GM19463 (cell line): Measurements from ENCODE around the gene HBB.

Source experiments
- ATAC-seq: cut with Tn5 transposase; IDR thresholded peaks from one replicate; pipeline ENCODE4 v1.9.1; 2021; ENCODE audit warnings: mild to moderate bottlenecking, moderate library complexity; ENCODE audit not compliant: unreplicated experiment

HBB gene

DNA sequence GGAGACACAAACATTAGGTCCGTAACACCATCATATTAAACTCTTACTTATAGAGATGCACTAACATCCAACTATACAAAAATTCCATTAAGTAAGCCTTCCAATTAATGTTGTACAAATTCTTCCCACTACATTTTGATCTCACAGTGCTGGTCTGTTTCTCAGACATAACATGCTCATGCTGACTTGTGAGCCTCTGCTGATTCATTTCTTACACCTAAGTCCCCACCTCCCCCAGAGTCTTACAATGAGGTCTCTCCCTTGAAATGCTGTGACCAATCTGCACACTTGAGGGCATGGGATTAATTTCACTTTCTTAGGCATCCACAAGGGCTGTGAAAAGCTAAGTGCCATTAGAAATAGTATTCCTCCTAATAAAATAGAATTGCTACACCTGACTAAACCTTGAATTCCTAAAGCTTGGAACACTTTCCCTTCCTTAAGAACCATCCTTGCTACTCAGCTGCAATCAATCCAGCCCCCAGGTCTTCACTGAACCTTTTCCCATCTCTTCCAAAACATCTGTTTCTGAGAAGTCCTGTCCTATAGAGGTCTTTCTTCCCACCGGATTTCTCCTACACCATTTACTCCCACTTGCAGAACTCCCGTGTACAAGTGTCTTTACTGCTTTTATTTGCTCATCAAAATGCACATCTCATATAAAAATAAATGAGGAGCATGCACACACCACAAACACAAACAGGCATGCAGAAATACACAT, 20.8 kb upstream of the HBB start:
- no peak for ATAC-seq

DNA sequence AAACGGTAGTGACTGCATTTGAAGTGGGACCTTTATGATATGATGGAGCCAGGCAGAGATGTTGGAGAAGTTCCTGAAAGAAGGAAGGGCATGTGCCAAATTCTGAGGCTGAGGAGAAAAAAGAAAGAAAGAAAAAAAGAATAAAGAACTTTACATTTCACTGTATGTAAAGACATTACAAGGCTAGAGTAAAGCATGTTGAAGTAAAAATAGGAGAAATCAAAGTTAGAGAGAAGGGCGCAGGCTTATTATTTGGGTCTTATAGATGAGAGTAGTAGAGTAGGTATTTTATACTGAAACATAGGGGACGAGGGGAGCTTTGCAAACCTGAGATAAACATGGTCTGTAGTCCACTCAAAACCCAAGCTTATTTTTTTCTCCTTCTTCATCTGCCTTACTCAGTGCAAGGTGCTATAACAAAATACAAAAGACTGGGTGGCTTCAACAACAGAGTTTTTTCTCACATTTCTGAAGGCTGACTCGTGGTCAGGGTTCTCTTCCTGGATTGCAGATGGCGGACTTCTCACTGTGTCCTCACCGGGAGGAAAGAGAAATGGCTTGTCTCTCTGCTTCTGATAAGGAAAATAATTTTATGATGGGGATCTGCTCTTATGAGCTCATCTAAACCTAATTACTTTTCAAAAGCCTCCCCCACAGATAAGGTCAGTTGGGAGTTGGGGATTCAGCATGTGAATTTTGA, 20.1 kb upstream of the HBB start:
- ATAC-seq, result no peak

DNA sequence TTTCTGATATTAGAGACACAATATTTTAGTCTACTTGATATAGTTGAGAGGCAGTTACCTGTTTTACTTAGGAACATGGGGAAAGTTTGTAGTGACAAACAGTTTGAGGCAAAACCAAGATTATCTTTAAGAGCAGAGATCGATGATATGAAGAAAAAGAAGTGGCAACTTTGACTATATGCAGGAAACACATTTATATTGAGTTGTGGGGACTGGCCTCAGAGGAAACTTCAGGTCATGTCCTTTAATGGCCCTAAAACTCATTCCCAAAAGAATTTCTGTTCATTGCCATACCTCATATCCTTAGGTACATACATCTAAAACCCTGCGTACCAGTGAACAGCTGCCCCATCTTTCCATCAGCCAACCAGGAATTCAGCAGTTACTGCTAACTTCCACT, 18.3 kb upstream of the HBB start:
- no peak for ATAC-seq

DNA sequence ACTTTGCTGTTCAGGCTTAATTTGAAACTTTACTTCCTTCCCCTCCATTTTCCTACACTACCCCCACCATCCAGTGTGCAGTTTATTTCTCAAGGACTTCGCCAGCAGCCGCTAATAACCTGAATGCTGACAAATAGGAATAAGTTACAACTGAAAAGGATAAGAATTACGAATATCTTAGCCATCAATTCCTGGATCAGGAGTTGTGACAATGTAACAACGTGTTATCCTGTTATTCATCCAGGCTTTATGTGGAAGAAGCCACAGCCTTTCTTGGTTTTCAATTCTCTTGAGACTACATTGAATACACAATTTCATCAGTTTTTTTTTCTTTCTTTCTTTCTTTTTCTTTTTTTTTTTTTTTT, 16.9 kb upstream of the HBB start:
- ATAC-seq, result no peak

DNA sequence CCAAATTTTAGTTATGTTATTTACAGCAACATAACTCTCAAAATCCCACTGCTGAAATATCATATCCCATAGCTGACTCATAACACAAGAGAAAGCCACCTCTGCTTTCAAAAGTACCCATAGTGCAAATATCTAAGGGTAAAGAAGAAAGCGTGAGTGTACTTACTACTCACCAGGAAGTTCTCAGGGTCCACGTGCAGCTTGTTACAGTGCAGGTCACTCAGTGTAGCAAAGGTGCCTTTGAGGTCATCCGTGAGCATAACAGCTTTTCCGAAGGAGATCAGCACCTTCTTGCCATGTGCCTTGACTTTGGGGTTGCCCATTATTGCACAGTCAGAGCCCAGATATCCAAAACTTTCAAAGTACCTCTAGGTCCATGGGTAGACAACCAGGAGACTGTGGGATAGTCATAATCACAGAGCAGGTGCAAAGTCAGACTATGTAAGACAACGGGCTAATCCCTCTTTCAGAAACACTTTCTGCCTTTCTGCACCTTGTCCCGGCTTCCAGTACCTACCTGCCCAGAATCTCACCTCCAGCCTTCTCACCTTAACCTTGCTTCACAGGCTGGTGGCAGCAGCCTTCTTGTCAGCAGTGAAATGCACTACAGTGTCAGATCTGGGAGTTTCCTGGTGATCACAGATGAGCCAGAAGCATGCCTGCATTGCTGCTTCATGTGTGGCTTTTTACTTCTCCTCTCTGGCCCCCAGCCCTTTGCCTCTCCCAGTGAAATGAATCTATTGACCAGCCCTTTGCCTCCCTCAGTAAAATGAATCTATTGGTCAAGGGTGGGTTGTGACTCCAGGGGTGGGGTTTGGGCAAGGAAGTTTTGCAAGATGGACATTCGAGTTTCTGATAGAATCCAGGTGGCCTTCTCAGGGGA, 16.3 kb upstream of the HBB start:
- peak; percentile 79 for ATAC-seq

DNA sequence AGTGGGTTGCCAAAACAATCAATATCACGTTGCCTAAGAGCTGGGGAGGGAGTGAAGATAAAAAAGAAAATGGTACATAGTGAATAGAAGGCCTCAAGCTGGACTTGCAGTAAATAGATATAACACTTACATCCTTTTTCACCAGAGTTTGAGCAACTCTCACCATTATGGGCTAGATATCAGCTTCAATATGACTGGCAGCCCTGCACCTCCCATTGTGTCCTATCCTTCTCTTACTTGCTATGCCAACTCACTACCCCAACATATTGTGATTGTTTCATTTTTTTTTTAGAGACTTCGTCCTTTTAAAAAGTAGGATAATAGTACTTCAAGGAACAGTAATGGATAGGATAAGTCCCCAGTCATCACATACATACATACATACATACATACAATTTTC, 15.3 kb upstream of the HBB start:
- ATAC-seq, result no peak

DNA sequence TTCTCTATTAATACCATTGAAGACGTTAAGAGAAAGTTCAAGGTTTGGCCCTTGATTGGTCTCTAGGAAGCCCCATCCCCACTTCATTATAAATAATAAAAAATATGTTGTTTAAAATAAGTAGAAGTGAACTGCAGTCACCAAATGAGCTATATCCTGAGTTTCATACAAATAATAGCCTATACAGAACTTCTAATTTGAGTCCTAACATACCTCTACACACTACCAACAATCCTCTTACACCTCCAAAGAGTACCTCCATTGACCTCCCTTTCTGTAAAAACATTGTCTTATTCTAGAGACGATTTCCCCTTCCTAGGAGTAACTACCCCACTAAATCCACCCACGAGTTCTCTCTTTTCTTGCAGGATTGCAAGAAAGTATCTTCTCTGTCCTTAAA, 14.6 kb upstream of the HBB start:
- ATAC-seq, result no peak

DNA sequence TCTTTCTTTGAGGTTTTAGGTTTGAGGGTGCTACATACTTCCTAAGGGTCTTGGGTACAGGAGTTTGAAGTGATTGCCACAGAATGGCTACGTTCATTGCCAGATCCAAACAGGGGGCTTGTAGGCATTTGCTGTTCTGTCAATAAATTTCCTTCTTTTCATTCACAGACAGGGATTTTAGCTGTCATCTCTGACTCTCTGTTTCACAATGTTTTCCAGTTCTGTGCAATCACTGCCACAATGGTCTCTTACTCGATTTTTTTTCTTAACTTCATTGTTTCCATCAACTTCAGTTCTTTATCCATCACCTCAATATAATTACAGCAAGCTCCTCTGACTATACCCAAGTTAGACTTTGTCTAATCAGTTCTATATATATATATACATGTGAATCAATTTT, 13.6 kb upstream of the HBB start:
- ATAC-seq, result no peak

DNA sequence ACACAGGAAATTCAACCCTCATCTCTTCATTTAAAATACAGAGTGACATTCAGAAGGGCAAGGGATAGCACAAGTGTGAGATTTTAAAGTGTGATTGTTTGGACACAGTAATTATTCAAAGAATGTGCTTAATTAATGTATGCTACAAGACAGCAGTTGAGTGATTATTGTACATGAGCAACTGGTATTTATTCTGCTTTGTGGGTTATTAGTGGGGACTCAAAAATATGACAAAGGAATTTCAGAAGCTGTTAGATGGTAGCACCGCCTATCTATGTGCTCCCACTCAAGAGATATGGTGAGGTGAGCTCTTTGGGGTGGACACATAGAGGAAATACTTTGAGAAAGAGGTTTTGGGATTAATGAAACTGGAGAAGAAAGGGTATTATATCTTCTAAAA, 13.2 kb upstream of the HBB start:
- no peak for ATAC-seq

DNA sequence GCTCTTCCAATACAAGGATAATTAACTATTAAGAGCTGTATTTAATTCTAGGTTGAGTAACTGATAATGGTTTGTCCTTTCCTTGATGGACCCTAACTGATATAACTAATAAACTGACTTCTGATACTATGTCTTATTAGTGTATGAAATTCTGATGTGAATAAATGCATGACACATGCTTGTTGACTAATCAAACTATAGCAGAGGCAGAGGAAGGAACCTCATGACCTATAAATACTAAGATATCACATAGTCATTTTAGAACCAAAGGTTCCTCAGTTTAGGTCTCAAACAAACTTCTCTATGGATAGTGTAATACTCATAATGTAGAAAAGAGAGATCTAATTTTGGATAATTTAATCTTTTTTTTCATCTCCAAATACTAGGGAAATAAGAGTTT, 12.2 kb upstream of the HBB start:
- ATAC-seq, result no peak

DNA sequence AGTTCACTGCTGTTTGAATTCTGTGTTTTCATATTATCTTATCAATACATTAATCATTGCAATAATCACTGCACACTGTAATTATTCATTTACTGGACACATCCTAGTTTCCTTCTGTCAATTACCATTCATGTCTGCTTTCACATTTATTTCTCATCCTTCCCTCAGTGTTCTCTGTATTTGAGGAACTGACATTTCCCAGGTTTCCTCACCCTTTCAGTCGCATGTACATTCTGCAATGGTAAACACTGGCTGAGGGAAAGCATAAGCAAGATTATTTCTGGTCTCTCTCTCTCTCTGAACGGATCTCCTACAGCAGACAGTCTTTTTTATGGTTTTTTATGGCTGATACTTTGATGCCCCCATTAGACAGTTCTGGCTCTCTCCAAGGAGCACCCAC, 11.6 kb upstream of the HBB start:
- ATAC-seq, result no peak

DNA sequence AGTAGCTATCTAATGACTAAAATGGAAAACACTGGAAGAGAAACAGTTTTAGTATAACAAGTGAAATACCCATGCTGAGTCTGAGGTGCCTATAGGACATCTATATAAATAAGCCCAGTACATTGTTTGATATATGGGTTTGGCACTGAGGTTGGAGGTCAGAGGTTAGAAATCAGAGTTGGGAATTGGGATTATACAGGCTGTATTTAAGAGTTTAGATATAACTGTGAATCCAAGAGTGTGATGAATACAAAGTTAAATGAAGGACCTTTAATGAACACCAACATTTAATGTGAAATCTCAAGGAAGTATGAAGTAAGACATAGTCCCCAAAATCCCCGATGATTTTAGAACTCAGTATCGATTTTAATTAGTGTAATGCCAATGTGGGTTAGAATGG, 10.5 kb upstream of the HBB start:
- ATAC-seq, result no peak

DNA sequence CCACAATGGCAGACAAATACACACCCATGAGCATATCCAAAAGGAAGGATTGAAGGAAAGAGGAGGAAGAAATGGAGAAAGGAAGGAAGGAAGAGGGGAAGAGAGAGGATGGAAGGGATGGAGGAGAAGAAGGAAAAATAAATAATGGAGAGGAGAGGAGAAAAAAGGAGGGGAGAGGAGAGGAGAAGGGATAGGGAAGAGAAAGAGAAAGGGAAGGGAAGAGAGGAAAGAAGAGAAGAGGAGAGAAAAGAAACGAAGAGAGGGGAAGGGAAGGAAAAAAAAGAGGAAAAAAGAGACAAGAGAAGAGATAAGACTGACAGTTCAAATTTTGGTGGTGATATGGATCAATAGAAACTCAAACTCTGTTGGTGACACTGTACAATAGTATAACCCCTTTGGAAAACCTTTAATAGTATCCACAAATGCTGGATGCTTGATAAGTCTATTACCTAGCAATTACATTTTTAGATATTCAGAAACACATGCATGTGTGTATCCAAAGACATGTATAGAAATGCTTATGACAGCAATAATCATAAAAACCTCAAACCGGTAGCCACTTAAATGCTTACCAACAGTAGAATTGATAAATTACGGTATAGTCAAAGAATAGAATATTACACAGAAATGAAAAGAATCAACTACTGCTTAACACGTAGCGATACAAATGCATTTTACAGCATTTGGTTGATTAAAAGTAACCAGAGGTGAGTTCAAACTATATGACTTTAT, 8.7 kb upstream of the HBB start:
- no peak for ATAC-seq

DNA sequence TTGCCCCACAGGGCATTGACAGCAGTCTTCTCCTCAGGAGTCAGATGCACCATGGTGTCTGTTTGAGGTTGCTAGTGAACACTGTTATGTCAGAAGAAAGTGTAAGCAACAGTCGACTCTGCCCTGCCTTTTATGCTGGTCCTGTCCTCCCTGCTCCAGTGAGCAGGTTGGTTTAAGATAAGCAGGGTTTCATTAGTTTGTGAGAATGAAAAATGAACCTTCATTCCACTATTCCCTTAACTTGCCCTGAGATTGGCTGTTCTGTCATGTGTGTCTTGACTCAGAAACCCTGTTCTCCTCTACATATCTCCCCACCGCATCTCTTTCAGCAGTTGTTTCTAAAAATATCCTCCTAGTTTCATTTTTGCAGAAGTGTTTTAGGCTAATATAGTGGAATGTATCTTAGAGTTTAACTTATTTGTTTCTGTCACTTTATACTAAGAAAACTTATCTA, 7.5 kb upstream of the HBB start, which contains the start of gene HBD:
HBD (minus strand) TSS at position 103 of the 454 bp plus-strand sequence; CDS start at position 53, 50 bp downstream.
- ATAC-seq, result no peak

DNA sequence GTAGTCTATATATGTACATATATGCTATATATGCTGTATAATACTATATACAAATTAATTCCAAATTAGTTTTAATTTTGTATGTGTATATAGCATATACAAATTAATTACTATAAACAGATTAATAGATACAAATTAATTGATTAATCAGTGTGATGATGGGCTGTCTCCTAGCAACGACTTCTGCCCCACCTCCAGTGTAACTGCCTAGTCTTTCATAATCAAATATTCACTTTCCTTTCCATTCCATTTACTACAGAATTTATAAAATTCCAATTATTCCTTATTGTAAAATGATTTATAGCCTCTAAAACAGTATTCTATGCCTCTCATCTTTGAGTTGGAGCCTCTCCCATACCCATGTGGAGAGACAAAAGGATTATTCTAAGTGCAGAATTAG, 6.4 kb upstream of the HBB start:
- ATAC-seq, result no peak

DNA sequence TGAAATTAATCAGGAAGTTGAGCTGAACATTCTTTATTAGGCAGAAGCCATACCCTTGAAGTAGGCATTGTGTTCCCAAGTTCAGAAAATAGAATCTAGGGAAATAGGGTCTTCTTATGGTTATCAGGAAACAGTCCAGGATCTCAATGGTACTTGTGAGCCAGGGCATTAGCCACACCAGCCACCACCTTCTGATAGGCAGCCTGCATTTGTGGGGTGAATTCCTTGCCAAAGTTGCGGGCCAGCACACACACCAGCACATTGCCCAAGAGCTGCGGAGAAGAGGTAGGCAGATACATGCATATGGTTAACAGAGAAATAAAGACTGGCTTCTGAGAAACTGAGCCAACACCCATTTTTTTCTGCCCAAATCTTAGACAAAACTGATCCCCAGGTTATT, 6.0 kb upstream of the HBB start:
- ATAC-seq, result no peak

DNA sequence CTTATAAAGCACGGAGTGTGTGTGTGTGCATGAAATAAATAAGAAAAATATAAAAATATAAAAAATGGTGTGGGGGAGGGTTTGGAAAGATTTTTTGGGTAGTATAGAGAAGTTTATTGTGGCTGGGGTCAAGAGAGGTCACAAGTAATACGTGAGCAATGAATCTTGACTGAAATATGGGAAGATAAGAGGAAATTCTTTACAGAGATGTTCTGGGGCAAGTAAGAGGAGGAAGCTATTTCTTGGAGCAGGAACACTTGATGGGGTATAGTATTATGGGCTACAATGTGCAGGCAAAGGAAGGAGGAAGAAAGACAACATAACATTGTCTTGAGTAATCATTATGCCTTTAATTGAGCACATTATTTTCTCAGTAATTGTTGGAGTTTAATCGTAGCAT, 5.3 kb upstream of the HBB start:
- no peak for ATAC-seq

DNA sequence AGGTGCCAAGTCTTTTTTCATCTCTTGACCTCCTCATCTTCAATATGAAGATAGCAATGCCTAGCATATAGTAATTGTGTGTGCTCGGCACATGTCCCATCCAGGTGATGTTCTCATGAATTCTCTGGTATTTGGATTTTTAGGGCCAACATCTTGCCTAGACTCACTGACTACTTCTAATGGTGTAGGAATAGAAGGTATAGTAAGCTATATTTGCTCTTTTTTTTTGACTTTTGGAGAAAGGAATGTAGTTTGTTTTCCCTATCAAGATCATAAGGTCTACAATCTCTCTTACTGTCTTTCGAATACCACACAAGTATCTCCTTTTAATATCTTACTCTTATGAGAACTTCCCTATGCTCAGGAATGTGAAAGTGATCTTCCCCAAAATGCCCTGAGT, 4.2 kb upstream of the HBB start:
- no peak for ATAC-seq

DNA sequence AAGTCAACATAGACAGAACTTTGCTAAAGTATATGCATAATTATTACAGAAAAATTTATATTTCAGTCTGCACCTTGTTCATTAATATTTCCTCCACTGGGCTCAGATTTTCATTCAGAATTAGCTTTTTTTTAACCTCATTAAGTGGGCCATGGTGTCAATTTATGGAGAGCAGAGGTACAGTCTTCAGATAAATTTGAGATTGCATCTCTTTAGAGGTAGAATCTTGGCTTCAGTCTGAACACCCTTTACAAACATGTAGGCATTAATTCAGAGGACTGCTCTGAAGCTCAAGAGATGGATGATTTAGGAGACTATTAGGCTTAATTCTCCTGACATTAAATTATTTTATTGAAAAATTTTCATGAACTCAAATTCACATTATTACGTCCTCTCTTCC, 3.4 kb upstream of the HBB start:
- no peak for ATAC-seq

DNA sequence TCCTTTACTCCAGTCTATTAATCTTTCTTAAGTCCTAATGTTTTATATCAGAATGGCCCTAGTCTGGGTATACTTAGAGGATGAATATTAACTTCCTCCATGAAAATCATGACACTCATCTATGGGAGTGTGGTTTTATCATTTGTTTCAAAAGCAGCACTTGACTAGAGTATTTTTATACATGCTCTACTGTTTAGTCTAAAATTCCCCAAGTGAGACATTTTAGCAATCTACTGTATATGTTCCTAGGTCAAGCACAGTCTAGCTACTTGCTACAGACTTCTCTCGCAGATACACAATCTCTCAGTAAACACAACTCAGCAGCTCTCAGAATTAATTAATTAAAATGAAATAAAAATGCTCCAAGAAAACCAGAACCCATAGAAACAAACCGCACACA, 2.9 kb upstream of the HBB start:
- no peak for ATAC-seq

DNA sequence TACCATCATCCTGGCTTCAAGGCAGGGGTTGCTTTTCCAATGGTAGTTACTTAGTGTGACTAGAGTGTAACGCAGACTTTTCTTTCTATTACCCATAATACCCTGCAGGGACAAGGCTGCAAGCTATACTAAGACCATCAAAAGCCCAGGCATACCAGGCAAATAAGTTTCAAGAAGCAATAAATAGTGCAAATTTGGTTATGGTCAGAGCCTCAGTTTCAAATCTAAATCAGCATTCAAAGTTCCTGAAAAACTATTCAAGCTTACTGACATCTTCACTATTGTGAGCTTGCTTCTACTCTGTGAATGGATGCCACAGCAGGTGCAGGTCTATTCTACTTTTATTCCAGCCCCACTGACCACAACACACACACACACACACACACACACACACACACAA, 2.5 kb upstream of the HBB start:
- ATAC-seq, result no peak
